RWPE2 (cell line): ENCODE results near the gene METTL15.
A peak's percentile ranks its signal among the peaks of the same experiment; 100 is the strongest.
"Not testable (repeated sequence)": the region's sequence is repeated elsewhere in the genome, so short reads cannot be mapped to it uniquely, and the experiment has no call there.

Experiments
- ATAC-seq: fragments of 200-7000 bp; cut with Tn5 transposase; 3 replicates; pipeline ENCODE4 v1.9.1; 2021; ENCODE audit warnings: low read depth
- DNase-seq: peaks from one replicate; pipeline ENCODE4 v3.0.0-alpha.2; 2020; ENCODE audit warnings: low spot score
- H3K27ac ChIP-seq: fragments of 450-650 bp; 2 replicates; pipeline ENCODE4 v1.5.1; 2017; ENCODE audit warnings: mild to moderate bottlenecking; ENCODE audit not compliant: poor library complexity, severe bottlenecking
- H3K27me3 ChIP-seq: fragments of 250-450 bp; sonication (Bioruptor Pico); 2 replicates; pipeline ENCODE4 v1.5.1; 2021; ENCODE audit warnings: mild to moderate bottlenecking, moderate library complexity; ENCODE audit not compliant: insufficient read depth, poor library complexity, severe bottlenecking
- H3K36me3 ChIP-seq: fragments of 250-450 bp; sonication (Bioruptor Pico); 2 replicates; pipeline ENCODE4 v1.5.1; 2020; ENCODE audit warnings: low read depth, mild to moderate bottlenecking, moderate library complexity
- H3K4me1 ChIP-seq: fragments of 250-450 bp; sonication (Bioruptor Pico); 2 replicates; pipeline ENCODE4 v1.5.1; 2021; ENCODE audit warnings: mild to moderate bottlenecking, moderate library complexity; ENCODE audit not compliant: insufficient read depth, poor library complexity, severe bottlenecking
- H3K4me3 ChIP-seq: fragments of 250-450 bp; sonication (Bioruptor Pico); 2 replicates; pipeline ENCODE4 v1.5.1; 2021; ENCODE audit warnings: mild to moderate bottlenecking, moderate library complexity; ENCODE audit not compliant: severe bottlenecking
- H3K9me3 ChIP-seq: fragments of 250-450 bp; sonication (Bioruptor Pico); 2 replicates; pipeline ENCODE4 v1.5.1; 2021; ENCODE audit warnings: mild to moderate bottlenecking, moderate library complexity; ENCODE audit not compliant: severe bottlenecking
- CTCF ChIP-seq: fragments of 450-650 bp; IDR thresholded peaks from one replicate; pipeline ENCODE4 v1.5.1; 2017; ENCODE audit warnings: mild to moderate bottlenecking, moderate library complexity; ENCODE audit not compliant: poor library complexity, severe bottlenecking

The METTL15 gene

GRCh38 chr11:28170759-28171158 is 62.6 kb downstream of the METTL15 start:
- Histone ChIP-seq H3K27ac (no peak overlapping the region), H3K4me1 (no peaks in the 10 kb centered on the region), H3K36me3 (peaks cover 13% of the 10 kb centered on the region; the same call in 1 of the 2 replicates), H3K4me3 (no peak overlapping the region), H3K9me3 (no peaks in the 10 kb centered on the region), H3K27me3 (no peaks in the 10 kb centered on the region)
- DNase-seq (no peak), ATAC-seq (no peak)
- no peak for TF ChIP-seq CTCF

DNA sequence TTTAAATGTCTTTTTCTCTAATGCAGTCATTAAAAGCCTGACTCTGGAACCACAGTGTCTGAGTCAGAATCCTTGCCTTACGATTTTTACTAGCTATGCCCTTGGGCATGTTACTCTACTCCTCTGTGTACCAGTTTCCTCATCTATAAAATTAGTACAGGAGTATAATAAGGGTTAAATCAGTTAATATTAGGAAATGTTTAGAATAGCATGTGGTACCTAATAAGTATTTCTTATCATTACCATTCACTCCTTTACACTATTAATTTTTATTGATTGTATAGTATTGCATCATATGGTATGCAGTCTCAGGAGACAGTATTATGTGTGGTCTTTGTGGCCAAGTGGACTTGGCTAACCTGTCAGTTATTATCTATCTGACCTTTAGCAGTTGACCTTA is 68.2 kb downstream of the METTL15 start:
- H3K27me3 ChIP-seq = no peaks in the 10 kb centered on the region
- no peak overlapping the region for H3K4me3 ChIP-seq
- peak; percentile 82 for ATAC-seq
- peak overlapping the region; percentile 8 for H3K27ac ChIP-seq
- no peak for TF ChIP-seq CTCF
- no peak for DNase-seq
- no peaks in the 10 kb centered on the region for H3K9me3 ChIP-seq
- H3K36me3 ChIP-seq = peaks cover 8% of the 10 kb centered on the region; the same call in 1 of the 2 replicates
- H3K4me1 ChIP-seq = peaks cover 8% of the 10 kb centered on the region

DNA sequence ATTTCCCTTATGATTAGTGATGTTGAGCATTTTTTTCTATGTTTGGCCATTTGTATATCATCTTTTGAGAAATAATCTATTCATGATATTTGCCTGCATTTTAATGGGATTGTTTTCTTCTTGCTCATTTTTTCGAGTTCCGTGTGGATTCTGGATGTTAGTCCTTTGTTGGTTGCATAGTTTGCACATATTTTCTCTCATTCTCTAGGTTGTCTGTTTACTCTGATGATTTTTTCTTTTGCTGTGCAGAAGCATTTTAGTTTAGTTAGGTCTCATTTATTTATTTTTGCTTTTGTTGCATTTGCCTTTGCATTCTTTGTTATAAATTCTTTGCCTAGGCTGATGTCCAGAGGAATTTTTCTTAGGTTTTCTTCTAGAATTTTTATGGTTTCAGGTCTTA is 87.3 kb downstream of the METTL15 start:
- no peak for TF ChIP-seq CTCF
- Histone ChIP-seq H3K36me3 (peaks cover 13% of the 10 kb centered on the region), H3K4me1 (no peaks in the 10 kb centered on the region), H3K9me3 (peaks cover 2% of the 10 kb centered on the region), H3K27ac (no peak overlapping the region), H3K4me3 (no peak overlapping the region), H3K27me3 (no peaks in the 10 kb centered on the region)
- DNase-seq (no peak), ATAC-seq (no peak)

GRCh38 chr11:28209906-28210305 is 101.7 kb downstream of the METTL15 start:
- H3K4me3 ChIP-seq = no peak overlapping the region
- ATAC-seq (no peak), DNase-seq (no peak)
- H3K4me1 ChIP-seq = no peaks in the 10 kb centered on the region
- TF ChIP-seq CTCF = no peak
- H3K27me3 ChIP-seq = no peaks in the 10 kb centered on the region
- peaks cover 6% of the 10 kb centered on the region; the same call in 1 of the 2 replicates for H3K36me3 ChIP-seq
- H3K9me3 ChIP-seq = no peaks in the 10 kb centered on the region
- H3K27ac ChIP-seq = no peak overlapping the region

- not testable (repeated sequence) for H3K4me3 ChIP-seq, ATAC-seq, H3K27ac ChIP-seq, H3K27me3 ChIP-seq, H3K36me3 ChIP-seq, DNase-seq, H3K4me1 ChIP-seq, H3K9me3 ChIP-seq
Observed at GRCh38 chr11:28222063-28222462, 113.9 kb downstream of the METTL15 start.

GRCh38 chr11:28223577-28223976 is 115.4 kb downstream of the METTL15 start:
- Histone ChIP-seq H3K4me1 (peaks cover 10% of the 10 kb centered on the region), H3K9me3 (no peaks in the 10 kb centered on the region), H3K27ac (no peak overlapping the region), H3K4me3 (no peak overlapping the region), H3K36me3 (no peaks in the 10 kb centered on the region), H3K27me3 (no peaks in the 10 kb centered on the region)
- no peak for TF ChIP-seq CTCF
- DNase-seq = no peak
- ATAC-seq = no peak
